ENCODE data around the gene ZIC2. TPM values are rescaled to one million over a fixed set of nuclear protein-coding genes. Genes with fewer than 3 reads are reported as not detected.

The ZIC2 gene
- total RNA-seq, 1 donor from 2014 or later = not detected

DNA sequence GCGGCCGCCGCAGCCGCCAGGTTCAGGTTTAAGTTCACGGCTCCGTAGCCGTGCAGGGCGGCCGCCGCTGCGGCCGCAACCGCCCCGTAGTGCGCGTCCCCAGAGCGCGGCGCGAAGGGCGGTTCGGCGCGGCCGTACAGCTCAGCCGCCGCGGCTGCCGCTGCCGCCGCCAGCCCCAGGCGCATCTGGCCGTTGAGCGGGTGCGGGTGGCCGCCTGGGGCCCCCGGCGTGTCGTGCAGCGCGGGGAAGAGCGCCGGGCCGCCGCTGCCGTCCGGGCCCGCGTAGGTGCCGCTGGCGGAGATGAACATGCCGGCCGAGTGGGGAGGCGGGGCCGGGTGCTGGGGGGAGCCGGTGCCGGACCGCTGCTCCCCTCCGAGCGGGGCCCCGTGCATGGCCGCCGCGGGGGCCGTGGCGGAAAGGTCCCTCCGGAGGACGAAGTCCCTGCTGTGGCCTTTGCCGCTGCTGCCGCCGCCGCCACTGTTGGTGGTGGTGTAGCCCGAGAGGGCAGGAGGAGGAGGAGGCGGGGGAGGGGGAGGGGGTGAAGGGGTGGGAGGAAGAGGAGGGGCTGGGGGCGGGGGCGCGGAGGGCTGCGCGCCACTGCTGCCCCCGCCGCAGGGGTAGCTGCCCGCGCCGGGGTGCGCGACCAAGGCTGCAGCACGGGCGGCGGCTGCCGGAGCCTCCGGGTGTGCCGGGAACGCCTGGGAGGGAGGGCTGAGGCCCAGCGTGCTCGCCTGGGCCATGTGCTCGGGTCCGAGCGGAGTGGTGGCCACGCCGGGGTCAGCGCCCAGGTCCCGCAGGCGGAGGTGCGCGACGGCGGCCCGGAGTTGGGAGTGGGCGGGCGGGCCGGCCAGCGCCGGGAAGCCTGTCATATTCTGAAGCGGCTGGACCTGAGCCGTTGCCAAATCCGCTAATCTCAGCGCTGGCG lies 10.7 kb upstream of the ZIC2 start:
- TF ChIP-seq, protein P1, sequence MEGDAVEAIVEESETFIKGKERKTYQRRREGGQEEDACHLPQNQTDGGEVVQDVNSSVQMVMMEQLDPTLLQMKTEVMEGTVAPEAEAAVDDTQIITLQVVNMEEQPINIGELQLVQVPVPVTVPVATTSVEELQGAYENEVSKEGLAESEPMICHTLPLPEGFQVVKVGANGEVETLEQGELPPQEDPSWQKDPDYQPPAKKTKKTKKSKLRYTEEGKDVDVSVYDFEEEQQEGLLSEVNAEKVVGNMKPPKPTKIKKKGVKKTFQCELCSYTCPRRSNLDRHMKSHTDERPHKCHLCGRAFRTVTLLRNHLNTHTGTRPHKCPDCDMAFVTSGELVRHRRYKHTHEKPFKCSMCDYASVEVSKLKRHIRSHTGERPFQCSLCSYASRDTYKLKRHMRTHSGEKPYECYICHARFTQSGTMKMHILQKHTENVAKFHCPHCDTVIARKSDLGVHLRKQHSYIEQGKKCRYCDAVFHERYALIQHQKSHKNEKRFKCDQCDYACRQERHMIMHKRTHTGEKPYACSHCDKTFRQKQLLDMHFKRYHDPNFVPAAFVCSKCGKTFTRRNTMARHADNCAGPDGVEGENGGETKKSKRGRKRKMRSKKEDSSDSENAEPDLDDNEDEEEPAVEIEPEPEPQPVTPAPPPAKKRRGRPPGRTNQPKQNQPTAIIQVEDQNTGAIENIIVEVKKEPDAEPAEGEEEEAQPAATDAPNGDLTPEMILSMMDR (conservative IDR thresholded peaks at IDR 0.05; ENCODE audit: low read depth, low read length) = no peak
- no peak for DNase-seq (ENCODE audit: low read depth)
- no peak overlapping the region for H3K4me3 ChIP-seq (ENCODE audit: low read depth, low read length)

DNA sequence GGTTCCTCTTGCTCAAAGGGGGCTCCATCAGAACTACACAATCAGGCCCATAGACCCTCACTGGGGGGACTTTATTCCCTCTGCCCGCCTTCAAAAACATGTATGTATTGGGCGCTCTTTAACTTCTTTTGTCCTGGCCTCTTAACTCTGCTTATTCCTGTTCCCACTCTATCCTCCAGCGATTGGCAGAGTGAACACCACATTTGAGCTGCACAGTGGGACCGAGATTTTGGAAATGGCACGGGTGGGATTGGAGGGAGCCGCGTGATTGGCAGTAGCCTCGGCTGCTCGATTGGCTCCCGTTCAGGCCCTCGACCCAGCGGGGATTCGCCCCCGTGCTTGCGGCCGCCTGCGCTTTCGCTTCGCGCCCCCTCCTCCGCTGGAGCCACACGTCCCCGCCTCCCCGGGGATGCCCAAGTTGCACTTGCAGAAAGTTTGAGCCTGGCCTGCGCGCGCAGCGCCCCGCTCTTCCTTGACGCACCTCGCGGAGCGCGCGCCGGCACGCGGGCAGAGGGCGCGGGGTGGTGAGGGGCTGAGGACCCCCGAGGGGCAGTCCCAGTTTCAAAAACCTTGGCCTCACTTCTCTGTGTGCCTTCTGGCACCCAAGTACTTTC lies 9.9 kb upstream of the ZIC2 start, which contains the start of gene ZIC5:
TSS of gene ZIC5 (minus strand) at position 192 of the 614 bp plus-strand sequence. CDS start at position 28, 164 bp downstream.
- no peak for DNase-seq (ENCODE audit: low read depth)
- TF ChIP-seq, protein P1 (conservative IDR thresholded peaks at IDR 0.05; ENCODE audit: low read depth, low read length) = no peak
- H3K4me3 ChIP-seq (ENCODE audit: low read depth, low read length) = no peak within 1 kb of the TSS

DNA sequence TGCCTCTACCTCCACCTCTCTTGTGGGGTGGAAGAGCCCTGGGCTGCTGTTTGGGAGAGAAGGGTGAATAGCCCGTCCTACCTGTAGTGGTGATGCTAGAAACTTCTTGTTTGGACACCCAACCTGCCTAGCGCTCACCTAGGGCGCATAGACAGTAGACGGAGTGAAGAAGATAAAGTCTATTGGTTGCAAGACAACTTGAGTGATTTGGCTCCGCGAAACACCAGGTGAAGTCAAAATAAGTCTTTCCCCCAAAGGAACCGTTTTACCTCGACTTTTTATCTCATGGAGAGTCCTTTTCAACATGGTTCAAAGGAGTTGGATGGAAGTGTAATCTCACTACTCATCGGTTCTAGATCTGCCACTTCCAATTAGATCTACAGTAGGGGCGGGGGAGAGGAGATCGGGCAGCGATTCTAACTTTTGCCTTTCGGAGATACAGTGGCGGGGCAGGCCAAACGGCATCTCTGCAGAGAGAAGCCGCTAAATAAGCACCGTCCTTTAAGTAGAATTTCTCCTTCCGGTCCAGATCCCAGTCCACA lies 9.3 kb upstream of the ZIC2 start:
- DNase-seq (ENCODE audit: low read depth) = no peak
- TF ChIP-seq, protein P1 (conservative IDR thresholded peaks at IDR 0.05; ENCODE audit: low read depth, low read length) = no peak
- no peak overlapping the region for H3K4me3 ChIP-seq (ENCODE audit: low read depth, low read length)

DNA sequence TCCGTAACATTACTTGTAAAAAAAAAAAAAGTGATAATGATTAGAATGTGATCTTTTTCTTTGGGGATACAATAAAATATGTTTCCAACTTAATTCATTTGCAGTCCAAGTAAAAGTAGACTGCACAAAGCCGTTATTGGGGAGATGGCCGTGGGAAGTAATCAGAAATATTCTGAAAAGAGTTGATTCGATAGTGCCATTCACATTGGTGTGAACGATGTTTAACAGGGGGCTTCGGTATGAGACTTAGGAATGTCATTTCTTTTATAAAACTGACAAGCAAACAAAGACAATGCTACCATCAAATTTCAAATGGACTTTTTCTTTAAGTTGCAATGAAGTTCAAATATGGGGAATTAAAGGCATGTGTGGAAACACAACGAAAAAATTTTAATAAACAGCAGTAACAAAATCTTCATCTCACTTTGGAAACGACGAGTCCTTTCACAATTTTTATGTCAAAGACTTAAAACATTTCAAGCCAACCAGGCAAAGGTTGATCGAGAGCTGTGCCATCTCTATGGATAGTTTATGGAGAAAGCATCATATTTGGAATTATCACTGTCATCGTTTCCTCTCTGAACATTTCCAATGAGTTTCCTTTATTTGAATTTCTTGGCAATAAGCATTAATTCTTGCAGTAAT lies 8.3 kb upstream of the ZIC2 start:
- TF ChIP-seq, protein P1 (conservative IDR thresholded peaks at IDR 0.05; ENCODE audit: low read depth, low read length) = no peak
- no peak overlapping the region for H3K4me3 ChIP-seq (ENCODE audit: low read depth, low read length)

DNA sequence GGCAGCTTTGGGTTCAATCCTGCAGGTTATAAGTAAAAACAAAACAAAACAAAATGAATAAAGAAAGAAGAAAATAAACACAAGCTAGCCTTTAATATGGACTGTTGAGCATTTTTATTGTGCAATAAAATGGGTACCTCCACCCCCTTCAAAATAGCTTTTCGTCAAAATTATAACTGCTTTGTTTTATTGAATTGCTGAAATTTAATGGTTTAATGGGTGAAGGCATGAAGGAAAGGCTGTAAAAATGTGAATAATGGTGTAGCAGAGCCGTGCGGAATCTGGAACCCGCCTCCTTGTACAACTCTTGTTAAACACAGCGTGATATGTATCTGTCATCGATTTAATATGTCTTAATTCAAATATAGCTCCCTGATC lies 7.8 kb upstream of the ZIC2 start:
- no peak overlapping the region for H3K4me3 ChIP-seq (ENCODE audit: low read depth, low read length)
- DNase-seq (ENCODE audit: low read depth) = no peak
- TF ChIP-seq, protein P1 (conservative IDR thresholded peaks at IDR 0.05; ENCODE audit: low read depth, low read length) = no peak

More for the DNA sequence above, 8.3 kb upstream of the ZIC2 start:
- no peak for DNase-seq (ENCODE audit: low read depth)

DNA sequence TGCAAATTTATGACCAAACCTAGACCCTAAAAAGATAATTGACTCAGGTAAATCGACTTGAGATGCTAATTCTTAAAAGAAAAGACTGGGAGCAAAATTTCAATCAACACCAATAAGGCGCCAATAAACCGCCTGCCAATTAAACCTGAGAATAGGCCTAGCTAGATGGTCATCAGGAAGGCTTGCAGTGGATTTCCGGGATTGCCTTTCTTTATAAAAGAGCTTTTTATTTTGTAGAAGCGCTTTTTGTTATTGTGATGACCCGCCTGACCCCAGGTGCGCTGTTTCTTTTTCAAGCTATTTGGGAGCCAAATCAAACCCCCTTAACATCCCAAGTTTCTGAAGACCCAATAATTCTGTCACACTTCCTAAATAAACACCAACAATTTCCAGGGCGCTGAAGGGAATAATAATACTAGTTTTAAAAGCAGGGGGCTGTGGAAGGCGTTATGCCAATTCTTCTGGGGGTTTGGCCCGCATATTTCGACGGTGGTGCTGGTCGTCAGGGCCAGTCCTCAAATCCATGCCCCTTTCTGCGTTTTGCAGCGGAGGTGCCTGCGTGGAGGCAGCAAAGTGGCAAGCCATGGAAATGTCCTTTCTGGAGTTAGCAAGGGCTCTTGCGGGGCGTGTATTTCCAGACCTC lies 7.2 kb upstream of the ZIC2 start:
- TF ChIP-seq, protein P1 (conservative IDR thresholded peaks at IDR 0.05; ENCODE audit: low read depth, low read length) = no peak
- H3K4me3 ChIP-seq (ENCODE audit: low read depth, low read length) = no peak overlapping the region
- no peak for DNase-seq (ENCODE audit: low read depth)
